ENCODE measurements around the gene MEGF10. TPM values are rescaled to one million over a fixed set of nuclear protein-coding genes. Genes with fewer than 3 reads are reported as not detected.

MEGF10 gene
- total and polyA plus RNA-seq, 9 donors, result 26.4 to 46.9 (median 39.3) TPM

- peak; percentile 69 for DNase-seq
- no peaks in the 10 kb centered on the region for H3K27me3 ChIP-seq (ENCODE audit: control insufficient read depth, insufficient read depth, low read length)
- H3K4me3 ChIP-seq (ENCODE audit: low read length), result no peak overlapping the region
- H3K4me1 ChIP-seq (ENCODE audit: control insufficient read depth, insufficient read depth, low read length), result peaks cover 24% of the 10 kb centered on the region
- H3K36me3 ChIP-seq (ENCODE audit: control insufficient read depth, insufficient read depth, low read length), result no peaks in the 10 kb centered on the region
- H3K9me3 ChIP-seq (replicated peaks; ENCODE audit: control insufficient read depth, low read depth, low read length), result no peaks in the 10 kb centered on the region
- peak overlapping the region; percentile 73 for H3K27ac ChIP-seq (ENCODE audit: low read length)
- WGBS (ENCODE audit: insufficient coverage), result no CpG with 5 or more reads among the region's 1 CpG
Observed at GRCh38 chr5:127358740-127359139, 68.1 kb downstream of the MEGF10 start.

DNA sequence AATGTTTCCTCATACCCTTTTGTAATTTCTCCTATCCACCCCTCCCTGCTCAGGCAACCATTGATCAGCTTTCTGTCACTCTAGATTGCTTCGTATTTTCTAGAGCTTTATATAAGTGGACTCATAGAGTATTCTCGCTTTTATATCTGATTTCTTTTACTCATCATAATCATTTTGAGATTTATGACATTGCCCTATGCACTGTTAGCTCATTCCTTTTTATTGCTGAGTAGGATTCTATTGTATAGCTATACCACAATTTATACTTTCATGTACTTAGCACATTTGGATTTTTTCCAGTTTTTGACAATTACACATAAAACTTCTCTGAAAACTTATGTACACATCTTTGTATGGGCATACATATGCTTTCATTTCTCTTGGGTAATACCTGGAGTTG, 68.9 kb downstream of the MEGF10 start:
- Histone ChIP-seq H3K36me3 (ENCODE audit: control insufficient read depth, insufficient read depth, low read length) (no peaks in the 10 kb centered on the region), H3K4me1 (ENCODE audit: control insufficient read depth, insufficient read depth, low read length) (peaks cover 19% of the 10 kb centered on the region), H3K4me3 (ENCODE audit: low read length) (no peak overlapping the region), H3K27me3 (ENCODE audit: control insufficient read depth, insufficient read depth, low read length) (no peaks in the 10 kb centered on the region), H3K9me3 (replicated peaks; ENCODE audit: control insufficient read depth, low read depth, low read length) (no peaks in the 10 kb centered on the region), H3K27ac (ENCODE audit: low read length) (peak overlapping the region; percentile 73)
- DNase-seq, result no peak
- WGBS (ENCODE audit: insufficient coverage), result 83% methylated on average over 1 of the region's 2 CpGs

DNA sequence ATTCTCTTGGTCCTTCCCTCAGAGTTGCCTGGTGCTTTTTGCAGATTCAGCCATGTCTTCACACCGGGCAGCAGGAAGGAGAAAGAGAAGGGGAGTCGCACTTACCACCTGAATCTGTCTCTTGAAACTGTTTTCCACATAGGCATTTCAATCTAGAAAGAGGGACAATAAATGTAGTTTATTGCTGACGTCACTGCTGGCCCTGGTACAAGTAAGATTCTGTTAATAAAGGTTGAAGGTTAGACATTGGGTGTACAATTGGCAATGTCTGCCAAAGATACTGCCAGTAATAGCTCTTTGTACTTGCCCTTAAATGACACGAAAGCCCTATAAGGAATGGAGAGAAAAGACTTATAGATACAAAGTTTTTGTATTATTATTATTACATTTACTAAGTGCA, 72.8 kb downstream of the MEGF10 start:
- Histone ChIP-seq H3K4me1 (ENCODE audit: control insufficient read depth, insufficient read depth, low read length) (peaks cover 9% of the 10 kb centered on the region), H3K27me3 (ENCODE audit: control insufficient read depth, insufficient read depth, low read length) (no peaks in the 10 kb centered on the region), H3K27ac (ENCODE audit: low read length) (no peak overlapping the region), H3K36me3 (ENCODE audit: control insufficient read depth, insufficient read depth, low read length) (no peaks in the 10 kb centered on the region), H3K9me3 (replicated peaks; ENCODE audit: control insufficient read depth, low read depth, low read length) (no peaks in the 10 kb centered on the region), H3K4me3 (ENCODE audit: low read length) (no peak overlapping the region)
- DNase-seq, result no peak
- WGBS (ENCODE audit: insufficient coverage), result 73% methylated on average over 2 of the region's 4 CpGs

- Histone ChIP-seq H3K4me1 (ENCODE audit: control insufficient read depth, insufficient read depth, low read length) (peaks cover 13% of the 10 kb centered on the region), H3K27ac (ENCODE audit: low read length) (no peak overlapping the region), H3K9me3 (replicated peaks; ENCODE audit: control insufficient read depth, low read depth, low read length) (no peaks in the 10 kb centered on the region), H3K4me3 (ENCODE audit: low read length) (no peak overlapping the region), H3K27me3 (ENCODE audit: control insufficient read depth, insufficient read depth, low read length) (no peaks in the 10 kb centered on the region), H3K36me3 (ENCODE audit: control insufficient read depth, insufficient read depth, low read length) (no peaks in the 10 kb centered on the region)
- WGBS (ENCODE audit: insufficient coverage), result no CpG with 5 or more reads among the region's 1 CpG
- no peak for DNase-seq
Observed at GRCh38 chr5:127367029-127367428, 76.4 kb downstream of the MEGF10 start.

DNA sequence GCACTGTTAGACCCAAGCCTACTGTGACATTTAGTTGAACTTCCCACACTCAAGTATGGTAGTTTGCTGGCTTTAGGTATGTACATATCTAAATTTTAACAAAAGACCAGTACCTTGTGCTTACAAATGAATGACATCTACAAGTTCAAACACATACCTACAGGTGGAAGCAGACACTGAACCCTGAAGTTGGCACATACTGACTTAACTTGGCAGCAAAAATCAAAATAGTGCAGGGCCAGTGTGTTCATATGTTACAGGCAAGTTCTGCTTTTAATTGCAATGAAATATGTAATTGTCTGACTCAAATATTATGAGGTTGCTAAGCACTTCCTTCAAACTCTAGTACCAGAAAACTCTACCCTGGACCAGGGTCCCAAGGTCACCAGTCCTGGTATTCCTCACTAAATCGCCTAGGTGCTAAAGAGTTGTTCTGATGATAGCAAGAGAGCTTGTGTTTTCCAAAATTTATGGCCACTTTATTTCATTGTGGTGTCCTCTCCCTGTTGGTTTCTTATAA, 77.4 kb downstream of the MEGF10 start:
- Histone ChIP-seq H3K36me3 (ENCODE audit: control insufficient read depth, insufficient read depth, low read length) (peaks cover 4% of the 10 kb centered on the region), H3K4me1 (ENCODE audit: control insufficient read depth, insufficient read depth, low read length) (peaks cover 13% of the 10 kb centered on the region), H3K4me3 (ENCODE audit: low read length) (no peak overlapping the region), H3K27me3 (ENCODE audit: control insufficient read depth, insufficient read depth, low read length) (no peaks in the 10 kb centered on the region), H3K27ac (ENCODE audit: low read length) (peak overlapping the region; percentile 29), H3K9me3 (replicated peaks; ENCODE audit: control insufficient read depth, low read depth, low read length) (no peaks in the 10 kb centered on the region)
- no peak for DNase-seq
- WGBS (ENCODE audit: insufficient coverage), result no CpG with 5 or more reads among the region's 1 CpG

DNA sequence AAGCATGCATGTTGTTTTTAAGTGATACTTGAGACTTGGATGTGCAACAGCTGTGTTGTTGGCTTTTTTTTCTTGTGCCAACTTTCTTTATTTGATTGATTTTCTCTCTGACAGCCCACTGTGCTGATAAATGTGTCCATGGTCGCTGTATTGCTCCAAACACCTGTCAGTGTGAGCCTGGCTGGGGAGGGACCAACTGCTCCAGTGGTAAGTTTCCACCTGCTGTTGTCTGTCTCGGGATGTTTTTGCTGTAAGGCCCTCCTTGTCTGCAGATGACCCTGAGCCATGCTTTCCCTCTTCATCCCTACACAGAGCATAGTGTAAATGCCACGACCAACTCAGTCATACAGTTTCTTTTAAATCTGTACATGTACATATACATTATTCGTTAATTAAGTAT, 79.2 kb downstream of the MEGF10 start:
- H3K27me3 ChIP-seq (ENCODE audit: control insufficient read depth, insufficient read depth, low read length), result no peaks in the 10 kb centered on the region
- H3K4me1 ChIP-seq (ENCODE audit: control insufficient read depth, insufficient read depth, low read length), result peaks cover 13% of the 10 kb centered on the region
- peak overlapping the region; percentile 80 for H3K27ac ChIP-seq (ENCODE audit: low read length)
- no peak overlapping the region for H3K4me3 ChIP-seq (ENCODE audit: low read length)
- H3K36me3 ChIP-seq (ENCODE audit: control insufficient read depth, insufficient read depth, low read length), result peaks cover 11% of the 10 kb centered on the region
- peak; percentile 95 for DNase-seq
- H3K9me3 ChIP-seq (replicated peaks; ENCODE audit: control insufficient read depth, low read depth, low read length), result peaks cover 2% of the 10 kb centered on the region
- WGBS (ENCODE audit: insufficient coverage), result 38% methylated on average over 1 of the region's 4 CpGs

DNA sequence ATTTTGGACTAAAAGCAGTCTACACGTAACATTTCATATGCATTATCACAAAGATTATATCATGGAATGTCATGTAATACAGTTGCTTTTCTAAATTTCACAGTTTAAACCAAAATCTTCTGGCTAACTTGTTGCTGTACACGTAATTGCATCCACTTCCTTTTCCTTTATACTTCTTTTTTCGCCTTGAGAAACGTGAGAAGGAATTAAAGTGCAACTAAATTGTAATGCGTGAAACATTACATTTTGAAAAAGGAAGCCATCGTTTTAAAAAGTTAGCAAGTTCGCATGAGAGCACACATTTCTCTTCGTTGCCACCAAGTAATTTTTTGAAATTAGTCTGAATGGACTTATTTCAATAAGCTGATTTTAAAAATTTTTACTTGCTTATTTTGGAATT, 80.0 kb downstream of the MEGF10 start:
- peaks cover 11% of the 10 kb centered on the region for H3K36me3 ChIP-seq (ENCODE audit: control insufficient read depth, insufficient read depth, low read length)
- peaks cover 2% of the 10 kb centered on the region for H3K9me3 ChIP-seq (replicated peaks; ENCODE audit: control insufficient read depth, low read depth, low read length)
- no peak for DNase-seq
- no peaks in the 10 kb centered on the region for H3K27me3 ChIP-seq (ENCODE audit: control insufficient read depth, insufficient read depth, low read length)
- WGBS (ENCODE audit: insufficient coverage), result 50% methylated on average over 3 of the region's 8 CpGs
- peak overlapping the region; percentile 80 for H3K27ac ChIP-seq (ENCODE audit: low read length)
- H3K4me1 ChIP-seq (ENCODE audit: control insufficient read depth, insufficient read depth, low read length), result peaks cover 10% of the 10 kb centered on the region
- H3K4me3 ChIP-seq (ENCODE audit: low read length), result no peak overlapping the region

- no peaks in the 10 kb centered on the region for H3K27me3 ChIP-seq (ENCODE audit: control insufficient read depth, insufficient read depth, low read length)
- 86% methylated on average over 3 of the region's 6 CpGs for WGBS (ENCODE audit: insufficient coverage)
- no peak for DNase-seq
Observed at GRCh38 chr5:127373858-127374491, 83.4 kb downstream of the MEGF10 start.

DNA sequence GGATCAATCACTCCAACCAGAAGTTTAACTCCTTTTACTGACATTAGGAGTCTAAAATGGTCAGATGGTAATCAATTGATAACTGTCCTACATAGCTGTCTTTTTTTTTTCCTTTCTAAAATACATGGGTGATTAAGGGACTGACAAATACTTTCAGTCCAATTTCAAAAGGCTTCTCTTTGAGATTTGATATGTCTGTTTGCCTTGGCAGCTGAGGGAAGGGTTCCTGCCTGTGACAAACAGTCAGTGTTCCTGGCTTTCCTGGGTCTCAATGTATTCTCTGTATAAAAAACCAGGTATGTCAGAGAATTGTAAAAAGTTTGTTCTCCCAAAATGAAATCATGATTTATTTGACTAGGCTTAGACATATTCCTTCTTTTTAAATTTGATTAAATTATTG, 84.5 kb downstream of the MEGF10 start:
- DNase-seq, result no peak
- H3K4me1 ChIP-seq (ENCODE audit: control insufficient read depth, insufficient read depth, low read length), result peaks cover 5% of the 10 kb centered on the region
- peaks cover 2% of the 10 kb centered on the region for H3K9me3 ChIP-seq (replicated peaks; ENCODE audit: control insufficient read depth, low read depth, low read length)
- no peaks in the 10 kb centered on the region for H3K27me3 ChIP-seq (ENCODE audit: control insufficient read depth, insufficient read depth, low read length)
- H3K36me3 ChIP-seq (ENCODE audit: control insufficient read depth, insufficient read depth, low read length), result peaks cover 13% of the 10 kb centered on the region
- no peak overlapping the region for H3K27ac ChIP-seq (ENCODE audit: low read length)
- H3K4me3 ChIP-seq (ENCODE audit: low read length), result no peak overlapping the region

More at GRCh38 chr5:127373858-127374491, 83.4 kb downstream of the MEGF10 start:
- Histone ChIP-seq H3K36me3 (ENCODE audit: control insufficient read depth, insufficient read depth, low read length) (peaks cover 11% of the 10 kb centered on the region), H3K4me3 (ENCODE audit: low read length) (no peak overlapping the region), H3K27ac (ENCODE audit: low read length) (no peak overlapping the region), H3K4me1 (ENCODE audit: control insufficient read depth, insufficient read depth, low read length) (peaks cover 5% of the 10 kb centered on the region), H3K9me3 (replicated peaks; ENCODE audit: control insufficient read depth, low read depth, low read length) (peaks cover 2% of the 10 kb centered on the region)

- DNase-seq, result no peak
- WGBS (ENCODE audit: insufficient coverage), result no CpG with 5 or more reads among the region's 1 CpG
- H3K27ac ChIP-seq (ENCODE audit: low read length), result no peak overlapping the region
- H3K4me1 ChIP-seq (ENCODE audit: control insufficient read depth, insufficient read depth, low read length), result peaks cover 5% of the 10 kb centered on the region
- peaks cover 13% of the 10 kb centered on the region for H3K36me3 ChIP-seq (ENCODE audit: control insufficient read depth, insufficient read depth, low read length)
- H3K27me3 ChIP-seq (ENCODE audit: control insufficient read depth, insufficient read depth, low read length), result no peaks in the 10 kb centered on the region
- H3K4me3 ChIP-seq (ENCODE audit: low read length), result no peak overlapping the region
- H3K9me3 ChIP-seq (replicated peaks; ENCODE audit: control insufficient read depth, low read depth, low read length), result peaks cover 2% of the 10 kb centered on the region
Observed at GRCh38 chr5:127375544-127376091, 85.0 kb downstream of the MEGF10 start.

Data from muscle of leg (tissue), 11 donors.